CD4-positive, alpha-beta memory T cell (primary cell): ENCODE data around the gene FBXL17. TPM values are rescaled to one million over a fixed set of nuclear protein-coding genes. Genes with fewer than 3 reads are reported as not detected.

Experiments used
- CTCF ChIA-PET: fragments of 350-600 bp; sonication (Branson Sonifier 250); formaldehyde crosslinking; loops from one replicate; lab custom pipeline; 2021; ENCODE audit warnings: inconsistent platforms; ENCODE audit not compliant: partially characterized antibody; lab: Charles Lee
- POLR2A ChIA-PET: fragments of 350-600 bp; sonication (Branson Sonifier 250); formaldehyde crosslinking; loops from one replicate; lab custom pipeline; 2021; ENCODE audit not compliant: partially characterized antibody; lab: Charles Lee
- DNase-seq, 5 donors: peaks; one replicate each; pipeline versions ENCODE4 v3.0.0 to v3.0.0-alpha.2; 2020 to 2022; ENCODE audit warnings: mixed read lengths in 1 of 5
- H3K27ac ChIP-seq: one replicate; pipeline ENCODE4 v1.7.0; 2013; ENCODE audit warnings: low read depth, low read length
- H3K27me3 ChIP-seq: 2 replicates; pipeline ENCODE4 v1.7.0; 2013; ENCODE audit warnings: mild to moderate bottlenecking, low read length, moderate library complexity; ENCODE audit not compliant: insufficient read depth
- H3K36me3 ChIP-seq: 2 replicates; pipeline ENCODE4 v1.7.0; 2013; ENCODE audit warnings: mild to moderate bottlenecking, low read length, moderate library complexity; ENCODE audit not compliant: insufficient read depth
- H3K4me1 ChIP-seq: 2 replicates; pipeline ENCODE4 v1.7.0; 2013; ENCODE audit warnings: mild to moderate bottlenecking, low read length, moderate library complexity; ENCODE audit not compliant: insufficient read depth
- H3K4me3 ChIP-seq, 2 donors: one replicate each; pipeline ENCODE4 v1.7.0; 2013; ENCODE audit warnings: low read length in 2 of 2, mild to moderate bottlenecking in 1 of 2
- H3K9me3 ChIP-seq, 2 donors: one replicate each; pipeline ENCODE4 v1.7.0; 2013; ENCODE audit warnings: low read length in 2 of 2, control low read depth in 1 of 2; ENCODE audit not compliant: control insufficient read depth in 1 of 2
- H3K27ac Mint-ChIP-seq, 7 donors: one replicate each; pipeline ENCODE4 v1.8.0; 2020 to 2021; ENCODE audit warnings: mixed read lengths in 7 of 7, mild to moderate bottlenecking in 6 of 7, inconsistent platforms in 3 of 7, moderate library complexity in 3 of 7
- H3K27me3 Mint-ChIP-seq, 2 donors: one replicate each; pipeline ENCODE4 v1.8.0; 2020 to 2021; ENCODE audit warnings: mixed read lengths in 2 of 2
- H3K36me3 Mint-ChIP-seq, 2 donors: one replicate each; pipeline ENCODE4 v1.8.0; 2020 to 2021; ENCODE audit warnings: mixed read lengths in 2 of 2, inconsistent platforms in 1 of 2, mild to moderate bottlenecking in 1 of 2
- H3K4me1 Mint-ChIP-seq, 4 donors: one replicate each; pipeline ENCODE4 v1.8.0; 2020 to 2021; ENCODE audit warnings: mixed read lengths in 4 of 4, mild to moderate bottlenecking in 1 of 4
- H3K4me3 Mint-ChIP-seq, 8 donors: one replicate each; pipeline ENCODE4 v1.8.0; 2020 to 2021; ENCODE audit warnings: mixed read lengths in 8 of 8, mild to moderate bottlenecking in 7 of 8, moderate library complexity in 6 of 8, inconsistent platforms in 3 of 8
- H3K9me3 Mint-ChIP-seq, 8 donors: one replicate each; pipeline ENCODE4 v1.8.0; 2020 to 2021; ENCODE audit warnings: mixed read lengths in 8 of 8, mild to moderate bottlenecking in 5 of 8, inconsistent platforms in 3 of 8, moderate library complexity in 1 of 8
- intact Hi-C: fragments of 100-400 bp; cut with micrococcal nuclease; formaldehyde crosslinking; loops from one replicate; pipeline ENCODE4 v1.15.1; 2023
- polyA plus RNA-seq, 2 donors: library from polyadenylated mRNA; unstranded; fragments of 300-500 nt; fragmentation: Illumina TruSeq; gene quantifications; one replicate each; pipeline ENCODE4 v1.2.3, GENCODE V29; 2021
- total RNA-seq, 2 experiments: library from RNA; stranded (reverse); gene quantifications; one replicate each; pipeline ENCODE4 v1.2.3, GENCODE V29; 2021

The FBXL17 gene
- total and polyA plus RNA-seq, 4 experiments from 2014 or later: 7.1 to 27.5 (median 16.8) TPM

DNA sequence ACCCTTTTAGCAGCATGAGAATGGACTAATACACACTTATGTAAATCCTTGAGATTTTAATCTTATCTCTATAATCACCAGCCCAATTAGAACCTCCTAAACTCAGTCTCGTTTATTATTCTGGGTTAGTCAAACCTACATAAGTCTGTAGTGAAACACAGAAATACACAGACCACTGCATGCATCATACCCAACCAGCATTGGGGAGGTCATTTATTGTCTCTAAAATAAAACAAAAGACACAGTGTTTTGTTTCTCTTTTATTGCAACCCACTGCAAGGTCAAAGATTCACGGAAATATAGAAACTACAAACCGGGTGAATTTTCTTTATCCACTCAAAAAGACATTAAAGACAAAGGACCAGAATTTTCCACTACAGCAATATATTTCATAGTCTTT, 523.1 kb downstream of the FBXL17 start:
- H3K27me3 Mint-ChIP-seq: no peaks in the 10 kb centered on the region
- H3K9me3 Mint-ChIP-seq: peaks cover 0 to 4% (median 0%) of the 10 kb centered on the region in 8 donors
- no peak overlapping the region for H3K4me3 Mint-ChIP-seq
- ChIA-PET POLR2A (no interaction called here), CTCF (no interaction called here)
- Histone ChIP-seq H3K4me1 (no peaks in the 10 kb centered on the region), H3K27me3 (no peaks in the 10 kb centered on the region), H3K9me3 (no peaks in the 10 kb centered on the region), H3K27ac (no peak overlapping the region), H3K4me3 (no peak overlapping the region), H3K36me3 (no peaks in the 10 kb centered on the region)
- H3K4me1 Mint-ChIP-seq: peaks cover 0 to 1% (median 0%) of the 10 kb centered on the region in 4 donors
- H3K36me3 Mint-ChIP-seq: peaks cover 11 to 14% of the 10 kb centered on the region in 2 donors
- no peak overlapping the region for H3K27ac Mint-ChIP-seq
- intact Hi-C loops: no loop called here
- no peak for DNase-seq

DNA sequence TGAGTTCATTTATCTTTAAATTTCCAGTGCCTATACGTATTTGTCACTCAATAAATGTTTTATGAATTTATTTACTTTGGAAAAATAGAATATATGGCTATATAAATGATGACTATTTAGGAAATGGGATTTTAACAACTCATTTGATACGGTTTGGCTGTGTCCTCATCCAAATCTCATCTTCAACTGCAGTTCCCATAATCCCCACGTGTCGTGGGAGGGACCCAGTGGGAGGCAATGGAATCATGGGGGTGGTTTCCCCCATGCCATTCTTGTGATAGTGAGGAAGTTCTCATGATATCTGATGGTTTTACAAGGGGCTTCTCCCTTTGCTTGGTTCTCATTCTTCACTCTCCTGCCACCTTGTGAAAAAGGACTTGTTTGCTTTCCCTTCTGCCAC, 523.6 kb downstream of the FBXL17 start:
- Mint-ChIP-seq H3K27me3 (no peaks in the 10 kb centered on the region), H3K4me3 (no peak overlapping the region), H3K9me3 (peaks cover 0 to 4% (median 0%) of the 10 kb centered on the region in 8 donors), H3K27ac (peak overlapping the region in 1 of 7 donors; percentile 59), H3K4me1 (peaks cover 0 to 1% (median 0%) of the 10 kb centered on the region in 4 donors), H3K36me3 (peaks cover 11 to 12% of the 10 kb centered on the region in 2 donors)
- no peak overlapping the region for H3K27ac ChIP-seq
- no peaks in the 10 kb centered on the region for H3K27me3 ChIP-seq
- ChIA-PET POLR2A (no interaction called here), CTCF (no interaction called here)
- no peaks in the 10 kb centered on the region for H3K9me3 ChIP-seq
- intact Hi-C loops: no loop called here
- no peaks in the 10 kb centered on the region for H3K36me3 ChIP-seq
- no peak for DNase-seq
- H3K4me3 ChIP-seq: no peak overlapping the region
- H3K4me1 ChIP-seq: no peaks in the 10 kb centered on the region

DNA sequence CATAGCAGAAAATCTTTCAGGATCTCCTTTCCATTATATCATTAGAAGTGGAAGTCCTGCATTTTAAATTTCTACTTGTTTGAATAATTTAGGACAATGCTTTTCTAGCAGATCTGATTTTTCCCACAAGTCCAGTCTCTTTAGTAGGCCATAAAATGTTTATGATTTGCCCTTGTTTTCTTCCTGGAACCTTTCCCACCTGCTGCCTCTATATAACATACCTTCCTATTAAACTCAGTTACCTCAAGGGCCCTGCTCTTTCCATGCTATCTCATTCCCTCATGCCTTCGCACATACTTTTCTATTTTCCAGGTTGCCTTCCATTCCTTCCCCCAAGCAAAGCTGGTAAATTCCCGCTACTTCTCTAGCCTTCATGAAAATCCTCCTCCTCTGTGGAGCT, 524.1 kb downstream of the FBXL17 start:
- intact Hi-C loops: no loop called here
- no peak overlapping the region for H3K27ac ChIP-seq
- no peaks in the 10 kb centered on the region for H3K27me3 Mint-ChIP-seq
- peaks cover 9 to 10% of the 10 kb centered on the region in 2 donors for H3K36me3 Mint-ChIP-seq
- ChIA-PET POLR2A (no interaction called here), CTCF (no interaction called here)
- no peak overlapping the region for H3K4me3 ChIP-seq
- peak overlapping the region in 1 of 7 donors; percentile 59 for H3K27ac Mint-ChIP-seq
- no peaks in the 10 kb centered on the region for H3K27me3 ChIP-seq
- peaks cover 0 to 2% (median 0%) of the 10 kb centered on the region in 8 donors for H3K9me3 Mint-ChIP-seq
- DNase-seq: no peak
- H3K4me1 Mint-ChIP-seq: peaks cover 0 to 1% (median 0%) of the 10 kb centered on the region in 4 donors
- no peaks in the 10 kb centered on the region for H3K4me1 ChIP-seq
- H3K4me3 Mint-ChIP-seq: no peak overlapping the region
- H3K36me3 ChIP-seq: no peaks in the 10 kb centered on the region
- no peaks in the 10 kb centered on the region for H3K9me3 ChIP-seq

DNA sequence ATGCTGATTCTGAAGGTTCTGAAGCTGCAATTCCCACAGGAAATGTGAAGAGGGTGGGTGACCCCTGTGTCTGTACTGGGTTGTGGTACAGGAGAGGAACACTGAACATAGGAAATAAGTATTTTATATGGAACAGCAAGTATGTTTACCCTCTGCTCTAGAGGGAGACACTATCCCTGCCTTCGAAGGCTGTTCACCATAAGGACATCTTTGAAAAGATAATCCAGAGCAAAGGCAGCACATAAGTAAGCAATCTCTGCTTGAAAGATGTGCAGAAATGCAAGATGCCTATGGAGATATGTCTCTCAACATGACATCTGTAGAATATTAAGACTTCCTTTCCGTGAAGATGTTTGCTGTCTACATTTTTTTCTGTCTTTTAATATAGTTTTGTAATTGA, 526.7 kb downstream of the FBXL17 start:
- no peak overlapping the region for H3K27ac Mint-ChIP-seq
- no peak overlapping the region for H3K4me3 ChIP-seq
- H3K9me3 Mint-ChIP-seq: peaks cover 0 to 2% (median 0%) of the 10 kb centered on the region in 8 donors
- CTCF ChIA-PET: no interaction called here
- POLR2A ChIA-PET: no interaction called here
- no peak overlapping the region for H3K27ac ChIP-seq
- DNase-seq: no peak
- no peaks in the 10 kb centered on the region for H3K36me3 ChIP-seq
- no peaks in the 10 kb centered on the region for H3K36me3 Mint-ChIP-seq
- intact Hi-C loops: no loop called here
- no peak overlapping the region for H3K4me3 Mint-ChIP-seq
- no peaks in the 10 kb centered on the region for H3K9me3 ChIP-seq
- H3K27me3 ChIP-seq: no peaks in the 10 kb centered on the region
- H3K4me1 Mint-ChIP-seq: peaks cover 0 to 1% (median 0%) of the 10 kb centered on the region in 4 donors
- H3K27me3 Mint-ChIP-seq: no peaks in the 10 kb centered on the region
- H3K4me1 ChIP-seq: no peaks in the 10 kb centered on the region

DNA sequence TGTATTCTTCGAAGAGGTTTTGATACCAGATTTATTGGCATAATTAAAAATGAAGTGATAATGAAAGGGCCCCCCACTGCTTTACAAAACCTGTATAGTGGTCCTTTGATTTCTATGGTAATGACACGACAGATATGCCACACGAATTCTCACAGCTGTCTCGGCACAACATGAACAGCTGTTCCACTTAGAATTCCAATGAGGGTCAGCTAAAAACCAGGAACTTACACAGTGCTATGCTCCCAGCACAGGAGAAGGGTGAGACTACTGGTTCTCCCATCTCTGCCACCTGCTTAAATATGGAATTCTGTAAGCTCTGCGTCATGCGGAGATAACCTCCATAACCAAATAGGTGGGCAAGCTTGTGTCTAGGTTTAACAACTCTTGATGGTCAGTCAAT, 528.2 kb downstream of the FBXL17 start:
- Histone ChIP-seq H3K27me3 (no peaks in the 10 kb centered on the region), H3K4me3 (no peak overlapping the region), H3K4me1 (no peaks in the 10 kb centered on the region), H3K9me3 (no peaks in the 10 kb centered on the region), H3K27ac (no peak overlapping the region), H3K36me3 (no peaks in the 10 kb centered on the region)
- ChIA-PET CTCF (no interaction called here), POLR2A (no interaction called here)
- intact Hi-C loops: no loop called here
- no peak overlapping the region for H3K4me3 Mint-ChIP-seq
- H3K9me3 Mint-ChIP-seq: peaks cover 0 to 2% (median 0%) of the 10 kb centered on the region in 8 donors
- no peak for DNase-seq
- no peak overlapping the region for H3K27ac Mint-ChIP-seq
- peaks cover 0 to 1% (median 0%) of the 10 kb centered on the region in 4 donors for H3K4me1 Mint-ChIP-seq
- no peaks in the 10 kb centered on the region for H3K36me3 Mint-ChIP-seq
- no peaks in the 10 kb centered on the region for H3K27me3 Mint-ChIP-seq

DNA sequence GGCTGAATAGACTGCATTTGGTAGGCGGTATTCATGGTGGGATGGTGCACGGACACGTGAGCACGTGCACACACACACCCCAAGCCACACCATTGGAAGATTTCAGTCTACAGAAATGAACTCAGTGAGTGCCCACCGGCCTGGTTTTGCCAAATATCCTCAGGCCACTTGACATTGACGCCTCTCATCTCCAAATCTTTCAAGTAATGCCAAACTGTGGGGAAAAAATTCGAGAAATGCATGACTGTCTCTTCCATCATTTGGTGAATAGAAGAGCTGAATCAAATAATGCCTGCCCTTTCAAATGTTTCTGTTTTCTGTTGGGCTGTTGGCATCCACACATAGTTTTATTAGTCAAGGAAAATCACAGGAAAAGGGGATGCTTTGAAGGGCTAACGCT, 528.9 kb downstream of the FBXL17 start:
- H3K36me3 ChIP-seq: no peaks in the 10 kb centered on the region
- POLR2A ChIA-PET: no interaction called here

DNA sequence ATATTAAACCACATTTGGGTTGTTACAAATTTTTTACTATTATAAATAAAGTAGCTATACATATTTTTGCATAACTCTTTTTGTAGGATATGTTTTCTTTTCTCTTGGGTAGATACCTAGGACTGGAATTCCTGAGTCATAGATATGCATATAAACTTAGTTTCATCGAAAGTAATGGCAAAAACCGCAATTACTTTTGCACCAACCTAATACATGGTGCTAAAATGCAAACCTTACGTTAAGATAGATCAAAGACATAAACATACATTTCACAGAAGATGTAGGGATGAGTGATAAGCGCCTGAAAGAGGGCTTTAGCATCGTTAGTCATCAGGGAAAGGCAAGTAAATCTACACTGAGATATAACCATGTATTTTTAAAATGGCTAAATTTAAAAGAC, 532.8 kb downstream of the FBXL17 start:
- H3K27me3 Mint-ChIP-seq: peaks cover under 1 to 3% of the 10 kb centered on the region in 2 donors
- Histone ChIP-seq H3K4me3 (no peak overlapping the region), H3K27ac (no peak overlapping the region), H3K36me3 (no peaks in the 10 kb centered on the region), H3K4me1 (no peaks in the 10 kb centered on the region), H3K9me3 (no peaks in the 10 kb centered on the region), H3K27me3 (no peaks in the 10 kb centered on the region)
- H3K4me1 Mint-ChIP-seq: no peaks in the 10 kb centered on the region
- ChIA-PET POLR2A (no interaction called here), CTCF (no interaction called here)
- no peak for DNase-seq
- H3K4me3 Mint-ChIP-seq: no peak overlapping the region
- H3K27ac Mint-ChIP-seq: no peak overlapping the region
- intact Hi-C loops: no loop called here
- no peaks in the 10 kb centered on the region for H3K36me3 Mint-ChIP-seq
- peaks cover 0 to 7% (median 2%) of the 10 kb centered on the region in 8 donors for H3K9me3 Mint-ChIP-seq

More for the DNA sequence above, 528.9 kb downstream of the FBXL17 start:
- no peak for DNase-seq
- Histone ChIP-seq H3K27ac (no peak overlapping the region), H3K9me3 (no peaks in the 10 kb centered on the region), H3K27me3 (no peaks in the 10 kb centered on the region), H3K4me3 (no peak overlapping the region), H3K4me1 (no peaks in the 10 kb centered on the region)
- H3K36me3 Mint-ChIP-seq: no peaks in the 10 kb centered on the region
- H3K4me1 Mint-ChIP-seq: peaks cover 0 to 1% (median 0%) of the 10 kb centered on the region in 4 donors
- H3K27ac Mint-ChIP-seq: no peak overlapping the region
- intact Hi-C loops: no loop called here
- H3K4me3 Mint-ChIP-seq: no peak overlapping the region
- peaks cover 0 to 1% (median 0%) of the 10 kb centered on the region in 8 donors for H3K9me3 Mint-ChIP-seq
- no peaks in the 10 kb centered on the region for H3K27me3 Mint-ChIP-seq
- CTCF ChIA-PET: no interaction called here

DNA sequence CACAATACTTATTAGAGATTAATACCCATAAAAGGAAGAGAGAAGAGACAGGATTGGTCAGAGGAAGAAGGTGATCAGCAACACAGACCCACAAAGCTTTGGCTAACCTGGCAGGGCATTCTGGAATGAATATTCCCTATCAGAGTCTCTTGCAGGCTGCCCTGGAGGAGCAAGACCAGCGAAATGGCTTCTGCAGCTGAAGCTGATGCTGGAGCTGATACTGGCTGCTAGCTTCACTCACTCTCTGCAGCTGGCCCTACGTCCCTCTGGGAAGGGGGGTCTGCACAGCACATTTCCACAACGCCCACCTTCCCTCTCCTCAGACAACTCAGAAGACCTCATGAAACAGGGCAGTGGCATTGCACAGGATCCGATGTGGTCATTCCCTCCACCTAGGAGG, 541.3 kb downstream of the FBXL17 start:
- H3K27me3 Mint-ChIP-seq: peaks cover 5 to 15% of the 10 kb centered on the region in 2 donors
- H3K4me1 Mint-ChIP-seq: no peaks in the 10 kb centered on the region
- no peaks in the 10 kb centered on the region for H3K36me3 Mint-ChIP-seq
- H3K4me3 ChIP-seq: no peak overlapping the region
- CTCF ChIA-PET: no interaction called here
- H3K36me3 ChIP-seq: no peaks in the 10 kb centered on the region
- H3K4me3 Mint-ChIP-seq: no peak overlapping the region
- peaks cover 0 to 2% (median 0%) of the 10 kb centered on the region in 8 donors for H3K9me3 Mint-ChIP-seq
- H3K27ac ChIP-seq: no peak overlapping the region
- POLR2A ChIA-PET: no interaction called here
- no peak for DNase-seq
- H3K9me3 ChIP-seq: no peaks in the 10 kb centered on the region
- intact Hi-C loops: no loop called here
- no peaks in the 10 kb centered on the region for H3K4me1 ChIP-seq
- H3K27me3 ChIP-seq: no peaks in the 10 kb centered on the region
- H3K27ac Mint-ChIP-seq: no peak overlapping the region
